Urinary bladder (tissue), 4 donors: Measurements from ENCODE around the gene SLC47A2. TPM values are rescaled to one million over a fixed set of nuclear protein-coding genes. Genes with fewer than 3 reads are reported as not detected.
"Not testable (repeated sequence)": the region's sequence is repeated elsewhere in the genome, so short reads cannot be mapped to it uniquely, and the experiment has no call there.

Source experiments
- DNase-seq: peaks from one replicate; pipeline ENCODE4 v3.0.0-alpha.2; 2015; ENCODE audit errors: extremely low spot score
- H3K27ac ChIP-seq: one replicate; pipeline ENCODE4 v1.5.1; 2013; ENCODE audit warnings: low read depth, mild to moderate bottlenecking, moderate library complexity
- H3K36me3 ChIP-seq: one replicate; pipeline ENCODE4 v1.6.1; 2013; ENCODE audit warnings: mild to moderate bottlenecking, moderate library complexity; ENCODE audit not compliant: insufficient read depth
- H3K4me1 ChIP-seq: one replicate; pipeline ENCODE4 v1.6.1; 2013; ENCODE audit warnings: mild to moderate bottlenecking, moderate library complexity; ENCODE audit not compliant: insufficient read depth
- H3K4me3 ChIP-seq: one replicate; pipeline ENCODE4 v1.5.1; 2013; ENCODE audit warnings: low read depth, low read length
- WGBS: extraction: QIAGEN DNeasy Blood & Tissue Kit; methylation state at CpG from one replicate; pipeline ENCODE4 v1.1.7; 2013; 5-methylcytosine and 5-hydroxymethylcytosine counted together
- polyA plus RNA-seq: library from polyadenylated mRNA; stranded (reverse); fragments of 200-250 nt; gene quantifications from one replicate; pipeline ENCODE4 v1.2.3, GENCODE V29; 2013
- total RNA-seq: library from RNA; depleted of rRNA; stranded (reverse); fragments of >200 nt; gene quantifications from one replicate; pipeline ENCODE4 v1.2.3, GENCODE V29; 2014
- donor health status: healthy with polysubstance abuse.
- donor health status: healthy.

SLC47A2 gene
- total RNA-seq, result 0.21 TPM
- not detected for polyA plus RNA-seq

GRCh38 chr17:19716108-19717030, at the start of gene SLC47A2:
SLC47A2 (minus strand) TSS chr17:19716584; CDS start chr17:19716555, 29 bp downstream.
- DNase-seq, result no peak
- Histone ChIP-seq H3K4me3 (no peak within 1 kb of the TSS), H3K27ac (no peak within 1 kb of the TSS), H3K4me1 (no peaks in the 10 kb centered on the region), H3K36me3 (no peaks in the 10 kb centered on the region)
- 79% methylated on average over 13 of the region's 13 CpGs for WGBS

- DNase-seq, result no peak
- Histone ChIP-seq H3K36me3 (no peaks in the 10 kb centered on the region), H3K4me1 (no peaks in the 10 kb centered on the region), H3K27ac (no peak overlapping the region), H3K4me3 (no peak overlapping the region)
- WGBS, result 74% methylated on average over 7 of the region's 7 CpGs
These were observed 49.6 kb upstream of the SLC47A2 start for GRCh38 chr17:19766016-19766415.

GRCh38 chr17:19763991-19764390, 47.6 kb upstream of the SLC47A2 start:
- not testable (repeated sequence) for DNase-seq, H3K36me3 ChIP-seq, H3K4me3 ChIP-seq, H3K4me1 ChIP-seq, H3K27ac ChIP-seq
- 92% methylated on average over 6 of the region's 6 CpGs for WGBS

- 98% methylated on average over 2 of the region's 2 CpGs for WGBS
- no peak for DNase-seq
- H3K4me3 ChIP-seq, result no peak overlapping the region
These were observed 47.0 kb upstream of the SLC47A2 start for GRCh38 chr17:19763416-19763815.

GRCh38 chr17:19762515-19762961, 46.2 kb upstream of the SLC47A2 start:
- DNase-seq, result no peak
- H3K4me3 ChIP-seq, result no peak overlapping the region
- H3K4me1 ChIP-seq, result no peaks in the 10 kb centered on the region
- WGBS, result 44% methylated on average over 15 of the region's 15 CpGs
- no peaks in the 10 kb centered on the region for H3K36me3 ChIP-seq
- no peak overlapping the region for H3K27ac ChIP-seq

More at GRCh38 chr17:19763416-19763815, 47.0 kb upstream of the SLC47A2 start:
- Histone ChIP-seq H3K36me3 (no peaks in the 10 kb centered on the region), H3K27ac (no peak overlapping the region), H3K4me1 (no peaks in the 10 kb centered on the region)

- Histone ChIP-seq H3K4me1 (no peaks in the 10 kb centered on the region), H3K27ac (no peak overlapping the region), H3K4me3 (no peak overlapping the region), H3K36me3 (no peaks in the 10 kb centered on the region)
- DNase-seq, result no peak
- WGBS, result 65% methylated on average over 9 of the region's 9 CpGs
These were observed 44.4 kb upstream of the SLC47A2 start for GRCh38 chr17:19760746-19761145.

- no peaks in the 10 kb centered on the region for H3K36me3 ChIP-seq
- H3K4me1 ChIP-seq, result no peaks in the 10 kb centered on the region
- whole genome bisulfite sequencing, result 83% methylated on average over 24 of the region's 24 CpGs
- no peak for DNase-seq
- H3K27ac ChIP-seq, result no peak overlapping the region
- no peak overlapping the region for H3K4me3 ChIP-seq
These were observed 43.5 kb upstream of the SLC47A2 start for GRCh38 chr17:19759568-19760549.

- WGBS, result 91% methylated on average over 12 of the region's 12 CpGs
- Histone ChIP-seq H3K4me3 (no peak overlapping the region), H3K27ac (no peak overlapping the region), H3K4me1 (no peaks in the 10 kb centered on the region), H3K36me3 (no peaks in the 10 kb centered on the region)
- no peak for DNase-seq
These were observed 41.3 kb upstream of the SLC47A2 start for GRCh38 chr17:19757536-19758180.

- no peaks in the 10 kb centered on the region for H3K4me1 ChIP-seq
- no peaks in the 10 kb centered on the region for H3K36me3 ChIP-seq
- H3K4me3 ChIP-seq, result no peak overlapping the region
- no peak overlapping the region for H3K27ac ChIP-seq
- DNase-seq, result no peak
- 65% methylated on average over 10 of the region's 10 CpGs for WGBS
These were observed 40.2 kb upstream of the SLC47A2 start for GRCh38 chr17:19756546-19756945.

- WGBS, result 92% methylated on average over 11 of the region's 11 CpGs
- no peak for DNase-seq
- Histone ChIP-seq H3K27ac (no peak overlapping the region), H3K4me3 (no peak overlapping the region), H3K4me1 (no peaks in the 10 kb centered on the region), H3K36me3 (no peaks in the 10 kb centered on the region)
These were observed 39.6 kb upstream of the SLC47A2 start for GRCh38 chr17:19755821-19756510.

- DNase-seq, result no peak
These were observed 39.0 kb upstream of the SLC47A2 start for GRCh38 chr17:19755392-19755791.

GRCh38 chr17:19753661-19754463, 37.5 kb upstream of the SLC47A2 start:
- WGBS, result 78% methylated on average over 12 of the region's 12 CpGs
- no peak for DNase-seq
- H3K4me3 ChIP-seq, result no peak overlapping the region

More at GRCh38 chr17:19755392-19755791, 39.0 kb upstream of the SLC47A2 start:
- Histone ChIP-seq H3K4me1 (no peaks in the 10 kb centered on the region), H3K36me3 (no peaks in the 10 kb centered on the region), H3K27ac (no peak overlapping the region), H3K4me3 (no peak overlapping the region)
- 92% methylated on average over 6 of the region's 6 CpGs for WGBS

More at GRCh38 chr17:19753661-19754463, 37.5 kb upstream of the SLC47A2 start:
- Histone ChIP-seq H3K27ac (no peak overlapping the region), H3K36me3 (no peaks in the 10 kb centered on the region), H3K4me1 (no peaks in the 10 kb centered on the region)
